ENCODE results near the gene KCNK1. TPM values are rescaled to one million over a fixed set of nuclear protein-coding genes. Genes with fewer than 3 reads are reported as not detected.

KCNK1 gene
- total and polyA plus RNA-seq, 2 of the 8 experiments (the other 6 are each of a cell fraction or from before 2014, with no cell fraction given), result 11.9 to 16.5 TPM

- Histone ChIP-seq H3K79me1 (ENCODE audit: low read depth, low read length) (peaks cover 4% of the 10 kb centered on the region; the same call in 1 of the 2 replicates), H4K20me1 (replicated peaks in 1 of 2; ENCODE audit: control insufficient read depth in 1 of 2, insufficient read depth in 2 of 2, low read length in 2 of 2) (no peaks in the 10 kb centered on the region), H3K18ac (ENCODE audit: extremely low read depth, low read length) (no peak overlapping the region), H3K56ac (replicated peaks; ENCODE audit: insufficient read length, low read depth, low read length) (no peak overlapping the region), H2BK15ac (ENCODE audit: low read length) (no peak overlapping the region), H3K27me3 (replicated peaks in 1 of 4; ENCODE audit: control insufficient read depth in 3 of 4, extremely low read depth in 1 of 4, insufficient read depth in 3 of 4, low read length in 3 of 4) (no peaks in the 10 kb centered on the region), H3K9ac (replicated peaks in 1 of 4; ENCODE audit: extremely low read depth in 1 of 4, low read depth in 3 of 4, low read length in 3 of 4) (no peak overlapping the region), H3K4me3 (ENCODE audit: extremely low read depth in 1 of 4, insufficient read depth in 2 of 4, low read depth in 3 of 4, low read length in 4 of 4) (no peak overlapping the region), H3K4ac (replicated peaks; ENCODE audit: insufficient read length, low read depth, low read length) (no peak overlapping the region), H3K79me2 (ENCODE audit: control insufficient read depth in 1 of 2, insufficient read depth in 2 of 2, low read length in 2 of 2) (peaks cover 0 to 22% of the 10 kb centered on the region in 2 experiments; a peak in 2 of 4 replicates), H2BK5ac (ENCODE audit: low read depth, low read length) (no peak overlapping the region), H4K91ac (replicated peaks; ENCODE audit: insufficient read length, low read length) (no peak overlapping the region), H2BK20ac (ENCODE audit: low read length) (no peak overlapping the region), H3K4me2 (ENCODE audit: insufficient read depth in 1 of 2, low read depth in 2 of 2, low read length in 2 of 2) (no peak overlapping the region), H3K27ac (ENCODE audit: low read depth, low read length) (no peak overlapping the region), H4K5ac (ENCODE audit: insufficient read length, low read depth, low read length) (no peak overlapping the region), H3K23ac (ENCODE audit: insufficient read length) (no peak overlapping the region), H3K14ac (ENCODE audit: insufficient read length) (no peak overlapping the region), H2BK120ac (replicated peaks; ENCODE audit: low read depth, low read length) (no peak overlapping the region), H3K4me1 (replicated peaks in 1 of 4; ENCODE audit: control insufficient read depth in 3 of 4, insufficient read depth in 4 of 4, low read length in 3 of 4) (no peaks in the 10 kb centered on the region), H2AK5ac (ENCODE audit: low read depth, low read length) (0 out of 2 replicates have a peak overlapping the region, but pooled peaks have one; percentile 9), H3K23me2 (ENCODE audit: low read depth, low read length) (no peaks in the 10 kb centered on the region), H2BK12ac (ENCODE audit: low read depth, low read length) (no peak overlapping the region), H3K36me3 (ENCODE audit: control insufficient read depth in 2 of 4, insufficient read depth in 4 of 4, low read length in 3 of 4) (no peaks in the 10 kb centered on the region; a peak in 1 of 8 replicates), H3K9me3 (ENCODE audit: insufficient read depth in 2 of 2, low read depth in 1 of 2, low read length in 1 of 2) (no peaks in the 10 kb centered on the region), H4K8ac (ENCODE audit: extremely low read depth, insufficient read depth, low read length) (no peak overlapping the region), H2AFZ (ENCODE audit: low read length) (no peak overlapping the region)
- ChIA-PET POLR2A (ENCODE audit: partially characterized antibody) (no interaction called here), CTCF (ENCODE audit: partially characterized antibody) (no interaction called here)
- WGBS, 2 experiments (ENCODE audit: extremely low coverage in 1 of 2, insufficient coverage in 1 of 2, insufficient read length in 1 of 2, insufficient replicate concordance in 2 of 2, low coverage in 1 of 2, low lambda C conversion rate in 2 of 2, missing lambda C conversion rate in 1 of 2), result 100% methylated on average over 3 of the region's 3 CpGs; no CpG with 5 or more reads in 1 of the 2 experiments
- TF ChIP-seq BACH1 (IDR thresholded peaks at IDR 0.05; ENCODE audit: low read length), result no peak
- no peak for TF ChIP-seq ASH2L (IDR thresholded peaks at IDR 0.05; ENCODE audit: low read length)
- no peak for TF ChIP-seq POU5F1 (IDR thresholded peaks at IDR 0.05; ENCODE audit: low read depth, low read length)
- 0 out of 2 replicates have a peak, but pooled peaks have one; percentile 16 for TF ChIP-seq E2F6 (IDR thresholded peaks at IDR 0.05)
- TF ChIP-seq BCL11A (IDR thresholded peaks at IDR 0.05; ENCODE audit: low read depth in 2 of 2, low read length in 2 of 2), result no peak
- TF ChIP-seq ATF2 (IDR thresholded peaks at IDR 0.05; ENCODE audit: low read length), result no peak
- FAIRE-seq (no peak), DNase-seq (ENCODE audit: low read depth in 1 of 2, low spot score in 2 of 2) (no peak)
Observed at GRCh38 chr1:233624289-233624688, 10.4 kb downstream of the KCNK1 start.

All from H1 (cell line).